DND-41 (cell line): ENCODE results near the gene NDUFS2.

Experiments
- ATAC-seq: fragments of 200-7000 bp; cut with Tn5 transposase; 3 replicates; pipeline ENCODE4 v1.9.1; 2021; ENCODE audit warnings: low read depth; ENCODE audit not compliant: insufficient read depth
- DNase-seq: peaks from one replicate; pipeline ENCODE4 v3.0.0-alpha.2; 2020
- H2AFZ ChIP-seq: 2 replicates; pipeline ENCODE4 v1.6.0; 2012; ENCODE audit warnings: low read depth, low read length
- H3K27ac ChIP-seq: 2 replicates; pipeline ENCODE4 v1.5.1; 2012; ENCODE audit warnings: low read length, inconsistent platforms
- H3K27me3 ChIP-seq: fragments of 200-600 bp; sonication (generic); 2 replicates; pipeline ENCODE4 v1.6.0; 2012; ENCODE audit warnings: low read length, mild to moderate bottlenecking, inconsistent platforms; ENCODE audit not compliant: insufficient read depth, poor library complexity
- H3K36me3 ChIP-seq: 2 replicates; pipeline ENCODE4 v1.5.1; 2012; ENCODE audit warnings: low read length, inconsistent platforms; ENCODE audit not compliant: insufficient read depth
- H3K4me1 ChIP-seq: 2 replicates; pipeline ENCODE4 v1.5.1; 2012; ENCODE audit warnings: mild to moderate bottlenecking, low read length; ENCODE audit not compliant: insufficient read depth
- H3K4me2 ChIP-seq: 2 replicates; pipeline ENCODE4 v1.6.0; 2012; ENCODE audit warnings: mild to moderate bottlenecking, moderate library complexity, low read length, inconsistent platforms; ENCODE audit not compliant: insufficient read depth
- H3K4me3 ChIP-seq, 2 experiments: fragments of 200-600 bp in 1 of 2; shearing (Covaris generic) in 1 of 2; 2 replicates each; pipeline ENCODE4 v1.5.1; 2012 to 2016; ENCODE audit warnings: inconsistent platforms in 2 of 2, low read length in 2 of 2, mild to moderate bottlenecking in 2 of 2, low read depth in 1 of 2, moderate library complexity in 1 of 2
- H3K79me2 ChIP-seq: 2 replicates; pipeline ENCODE4 v1.6.0; 2012; ENCODE audit warnings: low read length, inconsistent platforms; ENCODE audit not compliant: insufficient read depth
- H3K9ac ChIP-seq: 2 replicates; pipeline ENCODE4 v1.6.0; 2012; ENCODE audit warnings: low read depth, mild to moderate bottlenecking, inconsistent platforms, low read length, moderate library complexity
- H3K9me3 ChIP-seq: 2 replicates; pipeline ENCODE4 v1.5.1; 2012; ENCODE audit warnings: low read length, moderate library complexity, mild to moderate bottlenecking, inconsistent platforms; ENCODE audit not compliant: insufficient read depth, severe bottlenecking
- H4K20me1 ChIP-seq: 2 replicates; pipeline ENCODE4 v1.6.0; 2012; ENCODE audit warnings: low read length; ENCODE audit not compliant: insufficient read depth
- EZH2 ChIP-seq: IDR thresholded peaks from 3 replicates; pipeline ENCODE4 v1.6.1; 2012; ENCODE audit warnings: borderline replicate concordance, low read depth, mild to moderate bottlenecking, moderate library complexity, low read length, inconsistent platforms; ENCODE audit not compliant: severe bottlenecking
- TF ChIP-seq, protein P1 (sequence below): IDR thresholded peaks from 2 replicates; pipeline ENCODE4 v1.5.1; 2012; ENCODE audit warnings: borderline replicate concordance, low read length, moderate library complexity, mild to moderate bottlenecking; ENCODE audit not compliant: poor library complexity, severe bottlenecking; ENCODE audit errors: extremely low read depth

Gene NDUFS2

DNA sequence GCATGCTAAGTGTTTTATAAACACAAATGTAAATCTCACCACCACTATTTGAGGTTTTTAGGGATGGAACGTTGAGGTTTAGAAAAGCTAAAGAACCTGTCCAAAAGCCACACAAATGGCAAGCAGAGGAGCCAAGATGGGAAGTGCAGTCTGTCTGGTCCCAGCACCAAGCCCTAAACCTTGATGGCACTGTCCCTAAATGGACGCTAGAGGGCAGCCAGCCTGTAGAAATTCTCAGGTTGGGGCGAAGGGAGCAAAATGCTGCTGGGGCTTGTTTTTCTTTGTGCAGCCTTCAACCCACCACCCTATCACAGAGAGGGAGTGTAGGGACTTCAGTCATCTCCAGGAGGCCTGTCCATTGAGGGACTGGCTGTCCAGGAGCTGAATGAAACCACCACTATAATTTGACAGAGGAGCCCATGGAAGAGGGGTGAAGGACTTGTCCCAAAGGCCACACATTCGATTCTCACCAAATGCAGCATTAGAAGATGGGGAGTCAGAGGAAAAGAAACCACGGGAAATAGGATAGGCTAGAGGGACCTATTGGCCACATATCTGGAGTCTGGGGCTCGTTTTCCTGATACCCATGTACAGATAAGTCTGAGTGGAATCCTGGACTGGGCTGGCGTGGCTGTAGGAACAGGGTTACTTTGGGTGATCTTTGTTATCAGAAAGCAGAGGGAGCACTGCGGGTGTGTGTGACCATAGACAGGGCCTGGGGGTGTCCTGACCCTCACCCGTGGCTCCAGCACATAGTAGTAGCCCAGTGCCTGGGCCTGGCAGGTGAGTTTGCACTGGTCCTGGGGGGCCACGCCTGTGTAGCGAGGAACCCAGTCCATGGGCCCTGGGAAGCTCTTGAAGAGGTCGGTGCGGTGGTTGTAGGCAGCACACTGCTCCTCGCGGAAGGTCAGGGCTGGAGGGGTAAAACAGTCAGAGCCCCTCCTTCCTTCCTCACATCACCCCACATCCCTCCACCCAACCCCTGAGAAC is 9.4 kb upstream of the NDUFS2 start:
- Histone ChIP-seq H3K79me2 (no peaks in the 10 kb centered on the region), H3K36me3 (no peaks in the 10 kb centered on the region), H4K20me1 (no peaks in the 10 kb centered on the region), H3K27ac (no peak overlapping the region), H3K9me3 (no peaks in the 10 kb centered on the region), H3K4me3 (no peak overlapping the region), H3K9ac (no peak overlapping the region), H3K27me3 (no peaks in the 10 kb centered on the region), H3K4me2 (no peak overlapping the region), H3K4me1 (peaks cover 3% of the 10 kb centered on the region; the same call in 1 of the 2 replicates), H2AFZ (peak overlapping the region; percentile 58)
- TF ChIP-seq, protein P1, sequence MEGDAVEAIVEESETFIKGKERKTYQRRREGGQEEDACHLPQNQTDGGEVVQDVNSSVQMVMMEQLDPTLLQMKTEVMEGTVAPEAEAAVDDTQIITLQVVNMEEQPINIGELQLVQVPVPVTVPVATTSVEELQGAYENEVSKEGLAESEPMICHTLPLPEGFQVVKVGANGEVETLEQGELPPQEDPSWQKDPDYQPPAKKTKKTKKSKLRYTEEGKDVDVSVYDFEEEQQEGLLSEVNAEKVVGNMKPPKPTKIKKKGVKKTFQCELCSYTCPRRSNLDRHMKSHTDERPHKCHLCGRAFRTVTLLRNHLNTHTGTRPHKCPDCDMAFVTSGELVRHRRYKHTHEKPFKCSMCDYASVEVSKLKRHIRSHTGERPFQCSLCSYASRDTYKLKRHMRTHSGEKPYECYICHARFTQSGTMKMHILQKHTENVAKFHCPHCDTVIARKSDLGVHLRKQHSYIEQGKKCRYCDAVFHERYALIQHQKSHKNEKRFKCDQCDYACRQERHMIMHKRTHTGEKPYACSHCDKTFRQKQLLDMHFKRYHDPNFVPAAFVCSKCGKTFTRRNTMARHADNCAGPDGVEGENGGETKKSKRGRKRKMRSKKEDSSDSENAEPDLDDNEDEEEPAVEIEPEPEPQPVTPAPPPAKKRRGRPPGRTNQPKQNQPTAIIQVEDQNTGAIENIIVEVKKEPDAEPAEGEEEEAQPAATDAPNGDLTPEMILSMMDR = peak; percentile 96
- no peak for TF ChIP-seq EZH2
- DNase-seq (peak; percentile 76), ATAC-seq (peak; percentile 96)

GRCh38 chr1:161193561-161194235 is 8.5 kb upstream of the NDUFS2 start:
- H3K4me2 ChIP-seq = no peak overlapping the region
- DNase-seq = no peak
- no peak for ATAC-seq
- no peaks in the 10 kb centered on the region for H3K36me3 ChIP-seq
- no peak overlapping the region for H3K27ac ChIP-seq
- H2AFZ ChIP-seq = no peak overlapping the region
- no peak overlapping the region for H3K4me3 ChIP-seq
- no peak overlapping the region for H3K9ac ChIP-seq
- TF ChIP-seq EZH2 = no peak
- TF ChIP-seq, protein P1 = no peak
- H3K4me1 ChIP-seq = peaks cover 3% of the 10 kb centered on the region; the same call in 1 of the 2 replicates
- H4K20me1 ChIP-seq = no peaks in the 10 kb centered on the region
- H3K9me3 ChIP-seq = no peaks in the 10 kb centered on the region
- no peaks in the 10 kb centered on the region for H3K79me2 ChIP-seq
- H3K27me3 ChIP-seq = no peaks in the 10 kb centered on the region

- no peak for ATAC-seq
- Histone ChIP-seq H4K20me1 (no peaks in the 10 kb centered on the region), H3K27ac (no peak overlapping the region), H3K27me3 (no peaks in the 10 kb centered on the region), H3K4me1 (peaks cover 3% of the 10 kb centered on the region; the same call in 1 of the 2 replicates), H3K36me3 (no peaks in the 10 kb centered on the region), H3K79me2 (no peaks in the 10 kb centered on the region), H2AFZ (no peak overlapping the region), H3K9me3 (no peaks in the 10 kb centered on the region), H3K4me2 (no peak overlapping the region), H3K9ac (no peak overlapping the region), H3K4me3 (no peak overlapping the region)
- DNase-seq = no peak
- TF ChIP-seq EZH2 = no peak
- TF ChIP-seq, protein P1 = no peak
Observed at GRCh38 chr1:161195171-161195570, 7.0 kb upstream of the NDUFS2 start.
